Measurements from ENCODE around the gene CAMTA1.

- no peak for TF ChIP-seq RCOR1 (IDR thresholded peaks at IDR 0.05; ENCODE audit: borderline replicate concordance in 1 of 2, low read depth in 2 of 2, low read length in 2 of 2)
- TF ChIP-seq CCAR2 (IDR thresholded peaks at IDR 0.05; ENCODE audit: low read depth, low read length): no peak
These were observed 504.4 kb downstream of the CAMTA1 start for GRCh38 chr1:7289694-7290093.
